Activated T-helper 1 cell treated with anti-CD3 and anti-CD28 coated beads, Interleukin-2, amount 50 U/mL, for 16 hours (primary cell): ENCODE data around the gene FAM78A.

ENCODE experiments used
- DNase-seq, 2 donors: peaks; one replicate each; pipeline ENCODE4 v3.0.0-alpha.2; 2020; ENCODE audit warnings: low read depth in 1 of 2, low spot score in 1 of 2

The FAM78A gene

DNA sequence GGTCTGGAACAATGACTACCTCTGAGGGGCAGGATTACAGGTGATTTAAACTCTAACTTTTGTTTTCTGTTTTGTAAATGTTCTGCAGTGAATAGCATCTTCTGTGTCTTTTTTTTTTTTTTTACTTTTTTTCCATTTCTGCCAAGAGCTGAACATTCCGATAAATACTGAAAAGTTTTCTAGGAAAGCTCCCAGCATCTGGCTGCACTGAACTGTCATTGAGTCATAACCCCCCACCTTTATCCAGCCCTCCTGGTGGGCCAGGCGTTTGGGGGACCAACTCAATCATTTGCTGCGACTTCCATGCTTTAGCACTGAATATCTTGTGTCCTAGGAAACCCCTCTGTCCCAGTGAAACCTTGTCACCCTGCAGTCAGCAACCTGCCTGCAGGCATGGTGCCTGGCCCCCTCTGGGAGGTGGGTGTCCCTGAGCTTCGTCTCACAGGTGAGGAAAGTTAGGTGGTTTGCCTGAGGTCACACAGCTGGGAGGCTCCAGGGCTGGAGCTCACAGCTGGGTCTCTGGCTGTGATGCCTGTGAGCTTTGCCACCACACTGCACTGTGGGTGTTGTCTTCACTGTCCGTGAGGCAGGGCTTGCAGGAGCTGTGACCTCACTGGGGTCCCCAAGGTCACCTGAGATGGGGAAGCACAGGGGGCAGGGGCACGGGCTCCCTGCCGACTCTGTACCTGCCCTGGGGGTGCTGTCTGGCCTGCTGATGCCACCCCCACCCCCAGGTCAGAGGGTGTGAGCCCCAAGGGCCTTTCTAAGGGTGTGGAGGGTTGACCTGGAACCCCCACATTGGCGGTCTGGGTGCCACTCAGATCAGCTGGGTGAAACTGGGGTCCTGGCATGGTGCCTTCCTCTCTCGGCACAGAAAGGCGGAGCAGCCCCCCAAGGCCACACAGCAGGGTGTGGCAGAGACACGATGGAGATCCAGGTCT lies 27.3 kb upstream of the FAM78A start:
- no peak for DNase-seq

DNA sequence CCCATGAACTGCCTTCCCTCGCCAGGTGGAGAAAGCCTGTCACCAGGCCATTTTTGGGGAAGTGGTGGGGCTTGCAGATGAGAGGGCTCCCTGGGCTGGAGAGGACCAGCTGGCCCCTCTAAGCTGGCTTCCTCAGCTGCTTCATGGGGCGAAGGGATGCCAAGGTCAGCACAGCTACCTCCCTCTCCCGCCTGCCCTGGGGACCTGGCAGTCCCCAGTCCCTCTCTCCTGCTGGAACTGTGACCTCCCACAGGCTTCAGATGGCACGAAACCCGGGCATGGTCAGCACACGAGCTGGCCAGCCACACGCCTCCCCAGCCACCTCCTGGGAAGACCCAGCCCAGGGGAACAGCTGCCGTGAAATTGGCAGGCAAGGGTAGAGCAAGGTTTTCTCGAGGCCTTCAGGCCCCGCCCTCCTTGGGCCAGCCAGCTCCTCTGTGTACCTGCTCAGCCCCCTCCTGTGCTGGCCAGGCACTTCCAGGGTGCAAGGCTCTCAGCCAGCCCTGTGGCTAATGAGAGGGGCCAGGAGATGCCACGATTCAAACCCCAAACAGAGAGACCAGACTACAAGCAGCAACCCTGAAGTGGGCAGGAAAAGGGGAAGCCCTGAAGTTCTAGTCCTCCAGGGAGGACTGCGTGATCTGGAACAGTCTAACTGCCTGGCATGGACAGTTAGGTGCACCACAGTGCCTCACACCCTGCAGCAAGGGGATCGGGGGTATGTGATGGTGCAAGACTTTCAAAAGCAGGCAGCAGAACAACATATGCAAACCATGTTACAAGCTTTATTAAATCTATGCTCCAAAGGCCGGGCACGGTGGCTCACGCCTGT lies 26.1 kb upstream of the FAM78A start:
- DNase-seq = no peak

DNA sequence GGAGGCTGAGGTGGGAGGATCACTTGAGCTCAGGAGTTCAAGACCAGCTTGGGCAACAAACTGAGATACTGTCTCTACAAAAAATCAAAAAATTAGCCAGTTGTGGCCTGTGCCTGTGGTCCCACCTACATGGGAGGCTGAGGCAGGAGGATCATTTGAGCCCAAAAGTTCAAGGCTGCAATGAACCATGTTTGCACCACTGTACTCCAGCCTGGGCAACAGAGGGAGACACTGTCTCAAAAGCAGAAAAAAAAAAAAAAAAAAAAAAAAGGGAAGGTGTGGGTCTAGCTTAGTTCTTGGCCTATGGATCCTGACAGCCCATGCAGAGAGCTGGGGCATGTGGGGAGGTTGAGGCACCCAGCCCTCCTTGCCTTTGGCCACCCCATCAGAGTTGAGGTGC lies 24.1 kb upstream of the FAM78A start:
- DNase-seq = no peak

DNA sequence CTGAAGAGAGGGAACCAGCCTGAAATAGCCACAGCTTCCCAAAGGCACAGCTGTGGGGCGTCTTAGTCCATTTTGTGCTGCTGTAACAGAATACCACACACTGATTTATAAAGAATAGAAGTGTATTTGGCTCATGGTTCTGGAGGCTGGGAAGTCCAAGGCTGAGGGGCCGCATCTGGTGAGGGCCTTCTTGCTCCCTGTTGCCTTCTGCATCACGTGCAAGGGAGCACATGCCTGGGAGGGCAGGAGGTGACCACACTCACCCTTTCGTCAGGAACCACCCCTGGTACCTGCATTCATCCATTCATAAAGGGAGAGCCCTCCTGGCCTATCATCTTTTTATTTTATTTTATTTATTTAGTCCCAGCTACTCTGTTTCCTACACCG lies 23.6 kb upstream of the FAM78A start:
- DNase-seq = no peak

DNA sequence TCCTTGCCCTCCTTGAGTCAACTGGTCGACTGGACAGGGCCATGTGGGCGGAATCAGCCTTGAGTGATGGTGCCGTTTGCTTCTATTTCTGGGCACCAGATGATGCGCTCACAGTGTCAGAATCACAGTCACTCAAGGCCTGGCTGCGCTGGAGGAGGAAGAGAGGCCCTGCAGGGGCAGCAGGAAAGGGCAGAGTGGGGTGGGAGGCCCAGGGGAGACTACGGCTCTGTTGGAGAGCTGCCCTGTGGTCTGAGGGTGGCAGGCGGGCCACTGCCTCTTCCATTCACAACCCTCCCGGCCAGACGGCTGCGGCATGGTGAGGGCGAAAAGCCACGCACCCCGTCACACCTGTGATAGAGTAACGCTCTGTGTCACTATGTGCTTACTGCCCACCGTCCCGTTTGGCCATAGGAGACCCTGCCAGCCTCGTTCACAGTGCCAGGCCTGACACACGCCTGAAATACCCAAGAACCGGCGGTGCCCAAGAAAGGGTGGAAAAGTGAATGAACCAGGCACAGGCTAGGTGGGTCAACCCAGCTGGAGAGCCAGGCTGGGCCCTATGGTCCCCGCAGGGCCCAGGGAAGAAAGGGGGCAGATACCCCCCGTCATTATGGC lies 23.1 kb upstream of the FAM78A start:
- DNase-seq = no peak

DNA sequence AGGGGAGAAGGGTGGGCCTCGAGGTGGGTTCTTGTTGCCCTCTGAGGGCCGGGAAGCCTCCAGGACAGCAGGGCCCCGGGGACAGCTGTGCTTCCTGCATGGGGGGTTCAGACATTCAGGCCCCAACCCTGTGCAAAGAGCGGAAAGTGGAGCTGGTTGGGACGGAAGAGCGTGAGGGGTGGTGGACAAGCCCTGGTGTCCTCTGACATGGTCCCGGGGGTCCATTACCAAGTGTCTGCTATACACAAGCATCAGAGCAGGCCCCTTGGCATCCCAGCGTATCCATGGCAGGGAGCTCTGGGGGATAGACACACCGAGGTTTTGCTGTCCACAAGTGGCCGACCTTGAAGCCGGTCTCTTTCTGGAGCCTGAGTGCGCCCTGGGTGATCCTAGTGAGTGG lies 22.5 kb upstream of the FAM78A start:
- no peak for DNase-seq

DNA sequence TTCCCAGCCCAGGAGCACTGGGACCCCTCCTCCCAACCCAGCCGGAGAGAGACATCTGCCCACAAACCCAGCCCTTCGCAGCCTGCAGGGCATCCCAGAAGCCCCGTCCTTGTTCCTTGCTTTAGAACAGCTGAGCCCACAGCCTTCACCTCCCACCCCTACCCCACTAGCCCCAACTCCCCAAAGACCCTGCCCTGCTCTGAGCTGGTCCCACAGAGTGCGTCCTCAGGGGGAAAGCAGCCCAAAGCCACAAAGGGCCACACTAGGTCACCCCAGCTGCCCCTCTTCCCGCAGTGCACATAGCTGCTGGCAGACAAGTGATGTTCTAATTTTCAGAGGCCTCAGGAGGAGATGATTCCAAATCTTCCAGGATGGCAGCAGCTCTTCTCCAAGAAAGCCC lies 22.0 kb upstream of the FAM78A start:
- DNase-seq = no peak

GRCh38 chr9:131297903-131298302 lies 21.6 kb upstream of the FAM78A start:
- no peak for DNase-seq

- no peak for DNase-seq
Measured at GRCh38 chr9:131296906-131297500, 20.7 kb upstream of the FAM78A start.

DNA sequence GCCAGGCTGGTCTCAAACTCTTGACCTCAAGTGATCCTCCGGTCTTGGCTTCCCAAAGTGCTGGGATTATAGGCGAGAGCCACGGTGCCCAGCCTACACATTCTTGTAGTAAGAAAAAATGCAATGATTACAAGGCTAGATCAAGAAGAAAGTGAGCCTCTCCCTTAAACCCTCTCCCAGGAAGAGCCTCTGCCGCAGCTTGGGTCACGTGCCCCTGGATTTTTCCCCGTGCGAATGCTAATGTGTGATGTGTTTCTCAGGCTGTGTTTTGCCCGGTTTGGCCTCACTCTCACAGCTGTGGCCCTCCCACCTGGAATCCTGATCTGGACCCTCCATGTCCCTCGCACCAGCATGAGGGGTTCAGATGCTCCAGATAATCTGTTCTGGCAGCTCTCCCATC lies 20.1 kb upstream of the FAM78A start:
- DNase-seq = no peak

- no peak for DNase-seq
Measured at GRCh38 chr9:131292937-131293336, 16.6 kb upstream of the FAM78A start.

DNA sequence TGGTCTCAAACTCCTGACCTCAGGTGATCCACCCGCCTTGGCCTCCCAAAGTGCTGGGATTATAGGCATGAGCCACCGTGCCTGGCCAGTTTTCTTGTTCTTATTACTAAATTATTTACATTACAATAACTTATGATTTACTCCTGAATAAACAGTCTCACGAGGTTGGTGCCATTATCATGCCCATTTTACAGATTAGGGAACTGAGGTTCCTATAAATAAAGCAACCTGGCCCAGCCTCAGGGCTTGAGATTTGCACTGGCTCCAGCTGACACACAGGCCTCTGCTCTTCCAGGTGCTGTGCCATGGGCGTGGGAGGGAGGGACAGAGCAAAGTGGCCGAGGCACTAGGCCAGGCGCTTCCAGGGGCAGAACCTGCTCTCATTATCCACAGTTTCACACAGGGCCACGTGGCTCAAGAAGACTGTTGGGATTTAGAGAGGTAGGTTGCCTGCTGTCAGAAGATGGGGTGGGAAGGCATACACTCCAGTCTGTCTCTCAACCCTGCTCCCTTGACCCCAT lies 15.5 kb upstream of the FAM78A start:
- no peak for DNase-seq

- no peak for DNase-seq
Measured at GRCh38 chr9:131290767-131291370, 14.6 kb upstream of the FAM78A start.

DNA sequence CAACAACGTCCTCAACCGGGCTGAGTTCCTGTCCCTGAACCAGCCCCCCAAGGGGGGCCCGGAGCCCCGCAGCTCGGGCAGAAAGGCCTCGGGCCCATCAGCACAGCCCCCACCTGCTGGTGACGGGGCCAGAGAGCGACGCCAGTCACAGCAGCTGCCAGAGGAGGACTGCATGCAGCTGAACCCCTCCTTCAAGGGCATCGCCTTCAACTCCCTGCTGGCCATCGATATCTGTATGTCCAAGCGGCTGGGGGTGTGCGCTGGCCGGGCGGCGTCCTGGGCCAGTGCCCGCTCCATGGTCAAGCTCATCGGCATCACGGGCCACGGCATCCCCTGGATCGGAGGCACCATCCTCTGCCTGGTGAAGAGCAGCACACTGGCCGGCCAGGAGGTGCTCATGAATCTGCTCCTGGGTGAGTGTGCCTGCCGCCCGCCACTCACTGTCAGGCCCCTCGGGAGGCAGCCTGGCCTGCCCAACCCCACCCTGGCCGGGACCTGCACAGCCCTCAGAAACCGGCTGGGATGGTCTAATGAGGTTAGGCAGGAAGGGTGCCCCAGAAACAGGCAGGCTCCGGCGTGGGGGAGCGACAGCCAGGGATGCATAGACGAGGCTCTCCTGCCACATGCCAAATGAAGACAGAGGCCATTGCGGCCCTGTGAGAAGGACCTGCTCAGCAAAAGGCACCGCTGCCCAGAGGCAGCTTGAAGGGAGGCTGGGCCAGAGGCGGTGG lies 13.9 kb upstream of the FAM78A start:
- no peak for DNase-seq

- DNase-seq = no peak
Measured at GRCh38 chr9:131289301-131290035, 13.2 kb upstream of the FAM78A start, which contains the start of gene PLPP7. Gene PLPP7, plus strand, starts transcription at chr9:131289723. Its CDS starts 275 bp downstream, at chr9:131289998.

DNA sequence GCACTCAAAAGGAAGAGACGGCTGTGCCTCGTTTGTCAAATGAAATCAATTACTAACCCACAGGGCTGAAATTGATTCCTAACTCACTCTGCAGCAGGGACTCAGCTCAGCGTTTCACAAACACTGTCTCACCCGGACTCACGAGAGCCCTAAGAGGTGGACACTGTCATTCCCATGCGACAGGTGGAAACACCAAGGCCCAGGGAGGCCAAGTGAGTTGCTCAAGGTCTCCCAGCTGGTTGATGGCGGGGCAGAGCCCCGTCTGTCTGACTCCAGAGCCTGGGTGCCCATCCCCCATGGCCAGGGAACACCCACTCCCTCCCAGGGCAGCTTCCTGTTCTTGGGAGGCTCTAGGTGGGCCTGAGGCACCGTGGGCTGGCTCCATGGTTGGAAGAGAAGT lies 11.9 kb upstream of the FAM78A start:
- DNase-seq = no peak

DNA sequence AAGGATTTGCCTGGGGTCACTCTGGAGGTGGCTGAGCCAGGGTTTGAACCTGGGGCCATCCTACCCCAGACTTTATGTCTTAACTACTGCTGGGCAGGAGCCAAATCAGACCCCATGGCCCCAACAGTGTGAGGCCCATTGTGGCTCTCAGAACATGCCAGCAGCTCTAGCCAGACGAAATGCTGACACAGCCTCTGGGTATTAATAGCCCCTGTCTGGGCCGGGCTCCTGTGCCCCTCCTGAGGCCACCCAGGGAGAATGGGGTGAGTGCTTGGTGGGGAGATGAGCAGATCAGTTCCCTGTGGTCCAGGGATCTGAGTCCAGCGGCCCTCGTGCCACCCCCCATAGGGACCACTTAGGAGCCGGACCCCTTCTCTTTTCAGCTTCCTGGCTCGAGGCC lies 11.0 kb upstream of the FAM78A start:
- no peak for DNase-seq

- DNase-seq = no peak
Measured at GRCh38 chr9:131284856-131285255, 8.5 kb upstream of the FAM78A start.

- DNase-seq = no peak
Measured at GRCh38 chr9:131282688-131283422, 6.5 kb upstream of the FAM78A start.
